Adipose tissue (tissue), 3 donors: Measurements from ENCODE around the gene CST11. TPM values are rescaled to one million over a fixed set of nuclear protein-coding genes. Genes with fewer than 3 reads are reported as not detected.

Source experiments
- H3K27ac ChIP-seq: one replicate; pipeline ENCODE4 v1.5.1; 2013; ENCODE audit warnings: low read depth, low read length
- WGBS, 3 donors: extraction: QIAGEN DNeasy Blood & Tissue Kit; methylation state at CpG; one replicate each; pipeline ENCODE4 v1.1.7; 2013; 5-methylcytosine and 5-hydroxymethylcytosine counted together
- polyA plus RNA-seq, 3 donors: library from polyadenylated mRNA; stranded (reverse); fragments of 200-250 nt; gene quantifications; one replicate each; pipeline ENCODE4 v1.2.3, GENCODE V29; 2013
- donor health status: healthy with polysubstance abuse.
- donor health status: Bipolar disorder and iron deficiency.
- donor health status: healthy.

Gene CST11
- polyA plus RNA-seq, 3 donors, result not detected

- 51 to 97% (median 95%) methylated on average over 2 of the region's 2 CpGs for WGBS, 3 donors
- H3K27ac ChIP-seq, result no peak overlapping the region
Observed at GRCh38 chr20:23408957-23409356, 43.7 kb downstream of the CST11 start.

DNA sequence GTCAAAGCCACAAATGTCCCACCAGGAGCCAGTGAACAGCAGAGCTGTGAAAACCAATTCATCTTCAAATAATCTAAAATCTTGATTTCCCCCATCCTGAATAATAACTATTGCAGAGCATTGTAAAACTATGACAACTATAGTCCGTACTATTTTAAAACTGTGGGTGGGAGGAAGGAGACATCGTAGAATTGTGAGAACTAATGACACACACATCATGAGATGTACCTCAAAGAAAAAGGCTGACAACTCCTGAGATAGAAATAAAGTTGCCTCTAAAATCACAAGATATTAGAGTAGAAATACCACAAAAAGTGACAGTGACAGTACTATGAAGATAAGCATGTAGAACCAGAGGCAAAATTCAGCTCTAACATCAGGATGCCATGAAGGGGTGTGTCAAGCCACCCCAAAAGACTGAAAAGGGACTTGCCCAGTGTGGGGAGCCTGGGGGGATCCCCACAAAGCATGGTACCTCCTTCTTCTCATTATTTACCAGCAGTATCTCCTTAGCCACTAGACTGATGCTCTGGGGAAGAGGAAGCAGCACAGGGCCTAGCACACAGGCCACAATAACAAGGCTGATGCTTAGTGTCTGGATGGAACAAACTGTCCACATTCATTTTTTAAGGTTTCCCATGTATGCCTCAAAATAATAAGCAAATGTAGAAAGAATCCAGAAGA, 44.8 kb downstream of the CST11 start:
- WGBS, 3 donors, result 87 to 91% (median 89%) methylated on average over 2 of the region's 2 CpGs

GRCh38 chr20:23406880-23407279, 45.8 kb downstream of the CST11 start:
- H3K27ac ChIP-seq, result no peak overlapping the region
- WGBS, 3 donors, result 92 to 98% (median 95%) methylated on average over 1 of the region's 1 CpG

More for the DNA sequence above, 44.8 kb downstream of the CST11 start:
- H3K27ac ChIP-seq, result no peak overlapping the region

DNA sequence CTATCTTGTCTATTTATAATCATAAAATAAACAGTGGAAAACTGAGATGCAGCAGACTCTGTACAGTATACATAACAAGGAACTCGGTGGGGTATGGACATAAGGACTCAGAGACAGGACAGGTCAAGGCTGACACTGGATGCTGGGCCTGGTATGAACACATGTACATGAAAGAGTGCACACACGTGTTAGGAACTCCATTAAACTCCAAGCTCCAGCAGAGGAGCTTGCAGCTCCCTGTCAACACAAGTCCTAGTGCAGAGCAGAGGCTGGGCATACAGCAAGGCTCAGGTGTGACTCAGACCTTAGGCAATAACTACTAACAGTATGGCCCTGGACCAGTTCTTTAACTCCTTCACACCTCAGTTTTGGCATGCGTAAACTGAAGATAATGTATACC, 48.5 kb downstream of the CST11 start:
- WGBS, 3 donors, result 54 to 75% (median 72%) methylated on average over 3 of the region's 3 CpGs
- H3K27ac ChIP-seq, result no peak overlapping the region

- H3K27ac ChIP-seq, result no peak overlapping the region
- WGBS, 3 donors, result 59 to 81% (median 73%) methylated on average over 5 of the region's 5 CpGs
Observed at GRCh38 chr20:23403751-23404150, 48.9 kb downstream of the CST11 start.

DNA sequence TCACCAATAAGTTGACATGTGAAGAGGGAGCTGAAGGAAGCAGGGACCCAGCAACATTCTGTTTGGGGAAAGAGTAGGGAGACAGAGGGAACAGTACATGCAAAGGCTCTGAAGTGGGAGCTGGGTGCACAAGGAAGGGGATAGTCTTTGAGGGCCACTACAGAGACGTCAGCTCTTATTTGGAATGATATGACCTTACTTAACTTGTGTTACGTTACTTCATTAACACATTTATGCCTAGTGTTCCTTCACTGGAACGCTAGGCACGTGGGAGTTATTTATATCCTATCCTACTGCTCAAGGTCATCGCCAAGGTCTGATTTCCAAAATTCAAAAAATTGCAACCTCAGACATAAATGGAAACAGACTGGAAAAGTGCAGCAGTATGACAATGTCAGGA, 51.6 kb downstream of the CST11 start:
- no peak overlapping the region for H3K27ac ChIP-seq
- WGBS, 3 donors, result 49 to 91% (median 89%) methylated on average over 5 of the region's 5 CpGs

Other genes starting within 250 kb of the CST11 start
- gene NXT1, start 102.1 kb downstream of the CST11 start, polyA plus RNA-seq, result 10 to 100 TPM in 2 of 3 donors, 1 to 10 TPM in 1; 9.8 to 38.8 (median 27.1) TPM
- gene GZF1, start 90.7 kb downstream of the CST11 start, polyA plus RNA-seq, result 10 to 100 TPM in 1 of 3 donors, 1 to 10 TPM in 2; 4.8 to 29.1 (median 7.0) TPM
- gene NAPB, start 31.4 kb downstream of the CST11 start, polyA plus RNA-seq, result 1 to 10 TPM; 2.6 to 7.6 (median 3.8) TPM
- gene CSTL1, start 13.2 kb downstream of the CST11 start, polyA plus RNA-seq, result not detected
- not detected for gene CST8, start 38.2 kb upstream of the CST11 start, polyA plus RNA-seq
- not detected for gene CST9L, start 115.6 kb upstream of the CST11 start, polyA plus RNA-seq
- gene CST9, start 153.0 kb upstream of the CST11 start, polyA plus RNA-seq, result not detected
- gene CST3, start 185.1 kb upstream of the CST11 start, polyA plus RNA-seq, result 1,000 to 10,000 TPM in 1 of 3 donors, 100 to 1,000 TPM in 2; 316 to 1,352 (median 886) TPM
- not detected for gene CST4, start 236.2 kb upstream of the CST11 start, polyA plus RNA-seq